ENCODE results near the gene NFATC2. TPM values are rescaled to one million over a fixed set of nuclear protein-coding genes. Genes with fewer than 3 reads are reported as not detected.

Gene NFATC2
- total and polyA plus RNA-seq, 2 of the 4 experiments (the other 2 are of a cell fraction) = 0.18 to 0.38 TPM

DNA sequence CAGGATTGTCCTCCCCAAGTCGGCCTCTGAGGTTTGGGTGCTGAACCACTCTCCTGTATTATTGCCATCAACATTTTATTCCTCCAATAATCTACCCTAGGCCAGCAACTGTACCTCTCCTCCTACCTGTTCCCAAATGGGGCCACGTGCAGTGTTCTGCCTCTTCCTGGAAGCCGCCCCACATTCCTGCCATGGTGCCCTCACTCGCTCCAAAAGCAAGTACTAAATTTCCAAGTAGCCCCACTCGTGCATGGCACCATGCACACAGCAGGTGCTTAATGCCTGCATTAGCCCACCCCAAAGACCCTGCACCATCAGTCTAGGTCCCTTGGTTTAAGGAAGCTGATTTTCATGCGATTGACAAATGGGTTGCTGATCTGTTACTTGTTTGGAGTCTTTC lies 147.8 kb downstream of the NFATC2 start:
- no peak for TF ChIP-seq RAD21 (IDR thresholded peaks at IDR 0.05; ENCODE audit: low read length)
- Histone ChIP-seq H3K18ac (ENCODE audit: low read depth, low read length) (no peak overlapping the region), H3K9me3 (ENCODE audit: control insufficient read depth, insufficient read depth, low read length) (no peaks in the 10 kb centered on the region), H4K8ac (ENCODE audit: low read depth in 2 of 2, low read length in 2 of 2) (no peak overlapping the region), H2BK15ac (ENCODE audit: low read depth, low read length) (no peak overlapping the region), H3K56ac (ENCODE audit: extremely low read depth, insufficient read depth, low read length) (no peak overlapping the region), H3K27ac (ENCODE audit: insufficient read depth, low read length) (no peak overlapping the region), H3K4ac (ENCODE audit: low read depth, low read length) (no peak overlapping the region), H4K91ac (ENCODE audit: insufficient read depth, low read depth, low read length) (no peak overlapping the region), H3K14ac (replicated peaks; ENCODE audit: low read depth, low read length) (no peak overlapping the region), H3K4me1 (ENCODE audit: control insufficient read depth, insufficient read depth, low read length) (no peaks in the 10 kb centered on the region), H3K27me3 (ENCODE audit: control insufficient read depth, insufficient read depth, low read length) (no peaks in the 10 kb centered on the region), H3K79me1 (ENCODE audit: low read depth in 1 of 2, low read length in 2 of 2) (no peaks in the 10 kb centered on the region; a peak in 1 of 4 replicates), H3K23ac (ENCODE audit: low read depth, low read length) (no peak overlapping the region), H3K9me1 (ENCODE audit: insufficient read depth, low read length) (no peaks in the 10 kb centered on the region), H2AK5ac (ENCODE audit: low read depth, low read length) (no peak overlapping the region), H4K5ac (ENCODE audit: low read depth, low read length) (no peak overlapping the region), H3K4me3 (ENCODE audit: insufficient read depth, low read depth, low read length) (no peak overlapping the region), H2AK9ac (replicated peaks; ENCODE audit: low read depth, low read length, poor library complexity) (no peak overlapping the region), H2BK5ac (ENCODE audit: low read depth, low read length, poor library complexity, severe bottlenecking) (no peak overlapping the region), H3K4me2 (ENCODE audit: low read depth, low read length) (no peak overlapping the region), H4K20me1 (ENCODE audit: insufficient read depth, low read length) (no peaks in the 10 kb centered on the region), H2BK120ac (ENCODE audit: low read depth, low read length) (no peak overlapping the region), H3K9ac (ENCODE audit: low read depth, low read length) (no peak overlapping the region), H2AFZ (replicated peaks; ENCODE audit: low read length, poor library complexity) (no peak overlapping the region), H3K36me3 (ENCODE audit: control insufficient read depth, insufficient read depth, low read length) (no peaks in the 10 kb centered on the region; the same call in 1 of the 2 replicates), H2BK20ac (ENCODE audit: low read depth, low read length) (no peak overlapping the region)
- ChIA-PET POLR2A (ENCODE audit: unreplicated experiment) (no interaction called here), CTCF (no interaction called here)
- intact Hi-C loops (cut with micrococcal nuclease) (no loop called here), dilution Hi-C loops (cut with HindIII; ENCODE audit: low sequenced_read_pairs, unreplicated experiment) (no loop called here), in situ Hi-C loops (cut with MboI; ENCODE audit: low sequenced_read_pairs) (no loop called here)
- no TSS peak for BruUV-seq (replicated peaks)
- no peak for DNase-seq
- ATAC-seq (ENCODE audit: low read depth) = no peak
- WGBS, 2 experiments (ENCODE audit: extremely low coverage in 2 of 2, insufficient read length in 1 of 2) = 93% methylated on average over 4 of the region's 6 CpGs; no CpG with 5 or more reads in 1 of the 2 experiments

Data from IMR-90 (cell line).